Liver (tissue), 9 donors: ENCODE data around the gene BRD3OS. TPM values are rescaled to one million over a fixed set of nuclear protein-coding genes. Genes with fewer than 3 reads are reported as not detected.

Experiments used
- DNase-seq: peaks from one replicate; pipeline ENCODE4 v3.0.0-alpha.2; 2017; ENCODE audit warnings: low spot score
- H3K27ac ChIP-seq, 2 donors: one replicate each; pipeline ENCODE4 v1.7.0; 2013; ENCODE audit warnings: inconsistent platforms in 2 of 2, low read length in 2 of 2, control low read depth in 1 of 2, low read depth in 1 of 2, mild to moderate bottlenecking in 1 of 2
- H3K27me3 ChIP-seq, 4 donors: one replicate each; pipeline versions ENCODE4 v1.6.1 to v1.7.0; 2013; ENCODE audit warnings: low read length in 3 of 4, inconsistent platforms in 1 of 4, mild to moderate bottlenecking in 1 of 4, moderate library complexity in 1 of 4; ENCODE audit not compliant: control insufficient read depth in 4 of 4, insufficient read depth in 4 of 4
- H3K36me3 ChIP-seq, 4 donors: one replicate each; pipeline versions ENCODE4 v1.6.1 to v1.7.0; 2013; ENCODE audit warnings: low read length in 3 of 4, mild to moderate bottlenecking in 3 of 4, low read depth in 1 of 4, moderate library complexity in 1 of 4; ENCODE audit not compliant: control insufficient read depth in 4 of 4, insufficient read depth in 3 of 4
- H3K4me1 ChIP-seq, 4 donors: one replicate each; pipeline versions ENCODE4 v1.6.1 to v1.7.0; 2013; ENCODE audit warnings: low read length in 3 of 4, mild to moderate bottlenecking in 3 of 4, moderate library complexity in 1 of 4; ENCODE audit not compliant: control insufficient read depth in 4 of 4, insufficient read depth in 4 of 4
- H3K4me3 ChIP-seq, 3 donors: one replicate each; pipeline versions ENCODE4 v1.6.1 to v1.7.0; 2013; ENCODE audit warnings: low read length in 3 of 3, control low read depth in 1 of 3, low read depth in 1 of 3, mild to moderate bottlenecking in 1 of 3
- H3K9ac ChIP-seq, 2 donors: one replicate each; pipeline ENCODE4 v1.7.0; 2013; ENCODE audit warnings: low read length in 2 of 2, mild to moderate bottlenecking in 2 of 2, moderate library complexity in 2 of 2, control low read depth in 1 of 2, low read depth in 1 of 2
- H3K9me3 ChIP-seq, 4 donors: one replicate each; pipeline versions ENCODE4 v1.6.1 to v1.7.0; 2013; ENCODE audit warnings: low read length in 3 of 4; ENCODE audit not compliant: control insufficient read depth in 4 of 4
- EGR1 ChIP-seq, 2 donors: IDR thresholded peaks; 2 replicates each; pipeline ENCODE4 v1.6.1; 2016 to 2018; ENCODE audit warnings: antibody characterized with exemption in 2 of 2, low read depth in 2 of 2
- FOXA1 ChIP-seq: IDR thresholded peaks from 2 replicates; pipeline ENCODE4 v1.6.1; 2016; ENCODE audit warnings: antibody characterized with exemption
- FOXA2 ChIP-seq: IDR thresholded peaks from 2 replicates; pipeline ENCODE4 v1.6.1; 2016; ENCODE audit warnings: antibody characterized with exemption
- GABPA ChIP-seq, 2 donors: IDR thresholded peaks in 1 of 2; conservative IDR thresholded peaks in 1 of 2; 2 replicates each; pipeline ENCODE4 v1.6.1; 2016; ENCODE audit warnings: antibody characterized with exemption in 2 of 2, mild to moderate bottlenecking in 1 of 2, moderate library complexity in 1 of 2
- HNF4A ChIP-seq, 2 donors: conservative IDR thresholded peaks; 2 replicates each; pipeline ENCODE4 v1.6.1; 2016; ENCODE audit warnings: antibody characterized with exemption in 2 of 2, mild to moderate bottlenecking in 2 of 2
- HNF4G ChIP-seq: IDR thresholded peaks from 2 replicates; pipeline ENCODE4 v1.6.1; 2016; ENCODE audit warnings: antibody characterized with exemption
- JUND ChIP-seq, 2 donors: IDR thresholded peaks; 2 replicates each; pipeline ENCODE4 v1.6.1; 2016; ENCODE audit warnings: antibody characterized with exemption in 2 of 2
- NR2F2 ChIP-seq: IDR thresholded peaks from 2 replicates; pipeline ENCODE4 v1.6.1; 2016; ENCODE audit warnings: antibody characterized with exemption
- RAD21 ChIP-seq, 2 donors: IDR thresholded peaks; 2 replicates each; pipeline ENCODE4 v1.6.1; 2016; ENCODE audit warnings: antibody characterized with exemption in 2 of 2, mild to moderate bottlenecking in 2 of 2
- RXRA ChIP-seq, 2 donors: IDR thresholded peaks; 2 replicates each; pipeline ENCODE4 v1.6.1; 2017 to 2018; ENCODE audit warnings: antibody characterized with exemption in 2 of 2, mild to moderate bottlenecking in 1 of 2
- SP1 ChIP-seq: IDR thresholded peaks from 2 replicates; pipeline ENCODE4 v1.6.1; 2018; ENCODE audit warnings: antibody characterized with exemption, mild to moderate bottlenecking
- TAF1 ChIP-seq: conservative IDR thresholded peaks from 2 replicates; pipeline ENCODE4 v1.6.1; 2016; ENCODE audit warnings: antibody characterized with exemption, mild to moderate bottlenecking
- YY1 ChIP-seq: IDR thresholded peaks from 2 replicates; pipeline ENCODE4 v1.6.1; 2016; ENCODE audit warnings: antibody characterized with exemption, mild to moderate bottlenecking
- WGBS: extraction: QIAGEN DNeasy Blood & Tissue Kit; methylation state at CpG from one replicate; pipeline ENCODE4 v1.1.7; 2013; 5-methylcytosine and 5-hydroxymethylcytosine counted together
- polyA plus RNA-seq, 2 donors: library from polyadenylated mRNA; stranded (reverse) in 1 of 2; unstranded in 1 of 2; fragments of 200-250 nt in 1 of 2; fragments of >200 nt in 1 of 2; fragmentation: Nextera tagmentation in 1 of 2; extraction: Ambion mirVana in 1 of 2; gene quantifications; one replicate each; pipeline versions ENCODE4 v1.2.1 to v1.2.3, GENCODE V29; 2013 to 2015
- total RNA-seq, 2 donors: library from RNA; depleted of rRNA; stranded (reverse); fragments of >200 nt; gene quantifications; one replicate each; pipeline ENCODE4 v1.2.3, GENCODE V29; 2014
- TF ChIP-seq, protein P1 (sequence below): IDR thresholded peaks from 2 replicates; pipeline ENCODE4 v1.6.1; 2016; ENCODE audit warnings: antibody characterized with exemption
- TF ChIP-seq, protein P2 (sequence below): fragments of 150-350 bp; IDR thresholded peaks from 2 replicates; pipeline ENCODE4 v1.5.1; 2017; ENCODE audit warnings: improper control_type of control experiment, low read depth, low read length; ENCODE audit not compliant: missing input control
- TF ChIP-seq, protein P3 (sequence below): IDR thresholded peaks from 2 replicates; pipeline ENCODE4 v1.6.1; 2016; ENCODE audit warnings: antibody characterized with exemption, mild to moderate bottlenecking
- TF ChIP-seq, protein P4 (sequence below): IDR thresholded peaks from 2 replicates; pipeline ENCODE4 v1.6.1; 2016; ENCODE audit warnings: antibody characterized with exemption
- TF ChIP-seq, protein P5 (sequence below): IDR thresholded peaks from 2 replicates; pipeline ENCODE4 v1.6.1; 2016; ENCODE audit warnings: antibody characterized with exemption
- donor health status: healthy.
- donor health status: healthy.
- donor health status: healthy.
- donor health status: healthy.
- donor health status: healthy.

BRD3OS gene
- total and polyA plus RNA-seq, 4 donors = 2.1 to 5.1 (median 2.9) TPM

DNA sequence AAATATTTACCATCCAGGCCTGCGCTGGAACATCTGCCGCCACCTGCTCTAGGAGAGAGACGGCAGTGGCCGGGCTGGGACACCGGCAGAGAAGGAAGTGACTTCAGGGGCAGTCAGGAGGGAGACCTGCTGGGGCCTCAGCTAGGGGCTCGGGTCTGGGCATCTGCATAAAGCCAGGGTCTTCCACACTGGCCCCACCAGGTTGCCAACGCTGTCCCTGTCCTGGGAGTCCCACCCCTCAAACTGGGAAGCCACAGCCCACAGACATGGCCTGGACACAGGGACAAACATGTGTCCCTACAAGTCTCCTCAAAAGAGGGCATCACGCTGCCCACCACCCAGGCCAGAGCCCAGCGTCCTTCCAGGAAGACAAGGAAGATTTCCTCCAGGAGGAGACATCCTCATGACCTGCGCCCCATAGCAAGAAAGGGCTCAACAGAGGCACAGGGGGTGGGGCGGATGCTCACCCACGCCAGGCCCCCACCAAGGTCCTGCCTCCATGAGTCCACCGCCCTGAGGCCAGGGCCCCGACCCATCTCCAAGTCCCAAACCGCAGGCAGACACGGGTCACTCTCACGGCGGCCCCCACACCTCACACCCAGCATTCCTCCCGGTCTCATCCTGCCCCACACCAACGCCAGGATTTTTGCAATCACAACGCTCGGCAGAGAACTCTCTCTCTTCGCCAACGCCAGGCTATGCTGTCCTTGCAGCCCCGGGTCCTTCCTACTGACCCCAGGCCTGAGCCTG is 42.1 kb upstream of the BRD3OS start:
- Histone ChIP-seq H3K4me1 (peaks cover 17 to 48% (median 36%) of the 10 kb centered on the region in 4 donors), H3K4me3 (no peak overlapping the region), H3K9ac (no peak overlapping the region), H3K9me3 (no peaks in the 10 kb centered on the region), H3K36me3 (peaks cover 0 to 3% (median under 1%) of the 10 kb centered on the region in 4 donors), H3K27ac (no peak overlapping the region), H3K27me3 (no peaks in the 10 kb centered on the region)
- no peak for DNase-seq
- WGBS = 91% methylated on average over 25 of the region's 25 CpGs
- no peak for TF ChIP-seq GABPA (IDR thresholded peaks at IDR 0.05 in 1 of 2, conservative IDR thresholded peaks at IDR 0.05 in 1 of 2)
- TF ChIP-seq RXRA (IDR thresholded peaks at IDR 0.05) = no peak
- TF ChIP-seq, protein P1, sequence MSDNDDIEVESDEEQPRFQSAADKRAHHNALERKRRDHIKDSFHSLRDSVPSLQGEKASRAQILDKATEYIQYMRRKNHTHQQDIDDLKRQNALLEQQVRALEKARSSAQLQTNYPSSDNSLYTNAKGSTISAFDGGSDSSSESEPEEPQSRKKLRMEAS = no peak
- TF ChIP-seq HNF4A (conservative IDR thresholded peaks at IDR 0.05) = no peak
- TF ChIP-seq, protein P2, sequence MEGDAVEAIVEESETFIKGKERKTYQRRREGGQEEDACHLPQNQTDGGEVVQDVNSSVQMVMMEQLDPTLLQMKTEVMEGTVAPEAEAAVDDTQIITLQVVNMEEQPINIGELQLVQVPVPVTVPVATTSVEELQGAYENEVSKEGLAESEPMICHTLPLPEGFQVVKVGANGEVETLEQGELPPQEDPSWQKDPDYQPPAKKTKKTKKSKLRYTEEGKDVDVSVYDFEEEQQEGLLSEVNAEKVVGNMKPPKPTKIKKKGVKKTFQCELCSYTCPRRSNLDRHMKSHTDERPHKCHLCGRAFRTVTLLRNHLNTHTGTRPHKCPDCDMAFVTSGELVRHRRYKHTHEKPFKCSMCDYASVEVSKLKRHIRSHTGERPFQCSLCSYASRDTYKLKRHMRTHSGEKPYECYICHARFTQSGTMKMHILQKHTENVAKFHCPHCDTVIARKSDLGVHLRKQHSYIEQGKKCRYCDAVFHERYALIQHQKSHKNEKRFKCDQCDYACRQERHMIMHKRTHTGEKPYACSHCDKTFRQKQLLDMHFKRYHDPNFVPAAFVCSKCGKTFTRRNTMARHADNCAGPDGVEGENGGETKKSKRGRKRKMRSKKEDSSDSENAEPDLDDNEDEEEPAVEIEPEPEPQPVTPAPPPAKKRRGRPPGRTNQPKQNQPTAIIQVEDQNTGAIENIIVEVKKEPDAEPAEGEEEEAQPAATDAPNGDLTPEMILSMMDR = no peak
- TF ChIP-seq HNF4G = no peak
- no peak for TF ChIP-seq FOXA1
- no peak for TF ChIP-seq JUND (IDR thresholded peaks at IDR 0.05)

GRCh38 chr9:133986061-133986460 is 39.2 kb upstream of the BRD3OS start:
- no peak for DNase-seq
- 86% methylated on average over 6 of the region's 6 CpGs for WGBS

More at GRCh38 chr9:133986061-133986460, 39.2 kb upstream of the BRD3OS start:
- H3K4me3 ChIP-seq = no peak overlapping the region
- H3K9me3 ChIP-seq = no peaks in the 10 kb centered on the region
- H3K27me3 ChIP-seq = no peaks in the 10 kb centered on the region
- H3K9ac ChIP-seq = no peak overlapping the region
- peaks cover 0 to 3% (median under 1%) of the 10 kb centered on the region in 4 donors for H3K36me3 ChIP-seq
- no peak for TF ChIP-seq RXRA (IDR thresholded peaks at IDR 0.05)
- TF ChIP-seq HNF4G = no peak
- TF ChIP-seq, protein P2 = no peak
- TF ChIP-seq, protein P3, sequence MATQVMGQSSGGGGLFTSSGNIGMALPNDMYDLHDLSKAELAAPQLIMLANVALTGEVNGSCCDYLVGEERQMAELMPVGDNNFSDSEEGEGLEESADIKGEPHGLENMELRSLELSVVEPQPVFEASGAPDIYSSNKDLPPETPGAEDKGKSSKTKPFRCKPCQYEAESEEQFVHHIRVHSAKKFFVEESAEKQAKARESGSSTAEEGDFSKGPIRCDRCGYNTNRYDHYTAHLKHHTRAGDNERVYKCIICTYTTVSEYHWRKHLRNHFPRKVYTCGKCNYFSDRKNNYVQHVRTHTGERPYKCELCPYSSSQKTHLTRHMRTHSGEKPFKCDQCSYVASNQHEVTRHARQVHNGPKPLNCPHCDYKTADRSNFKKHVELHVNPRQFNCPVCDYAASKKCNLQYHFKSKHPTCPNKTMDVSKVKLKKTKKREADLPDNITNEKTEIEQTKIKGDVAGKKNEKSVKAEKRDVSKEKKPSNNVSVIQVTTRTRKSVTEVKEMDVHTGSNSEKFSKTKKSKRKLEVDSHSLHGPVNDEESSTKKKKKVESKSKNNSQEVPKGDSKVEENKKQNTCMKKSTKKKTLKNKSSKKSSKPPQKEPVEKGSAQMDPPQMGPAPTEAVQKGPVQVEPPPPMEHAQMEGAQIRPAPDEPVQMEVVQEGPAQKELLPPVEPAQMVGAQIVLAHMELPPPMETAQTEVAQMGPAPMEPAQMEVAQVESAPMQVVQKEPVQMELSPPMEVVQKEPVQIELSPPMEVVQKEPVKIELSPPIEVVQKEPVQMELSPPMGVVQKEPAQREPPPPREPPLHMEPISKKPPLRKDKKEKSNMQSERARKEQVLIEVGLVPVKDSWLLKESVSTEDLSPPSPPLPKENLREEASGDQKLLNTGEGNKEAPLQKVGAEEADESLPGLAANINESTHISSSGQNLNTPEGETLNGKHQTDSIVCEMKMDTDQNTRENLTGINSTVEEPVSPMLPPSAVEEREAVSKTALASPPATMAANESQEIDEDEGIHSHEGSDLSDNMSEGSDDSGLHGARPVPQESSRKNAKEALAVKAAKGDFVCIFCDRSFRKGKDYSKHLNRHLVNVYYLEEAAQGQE = no peak
- TF ChIP-seq, protein P4, sequence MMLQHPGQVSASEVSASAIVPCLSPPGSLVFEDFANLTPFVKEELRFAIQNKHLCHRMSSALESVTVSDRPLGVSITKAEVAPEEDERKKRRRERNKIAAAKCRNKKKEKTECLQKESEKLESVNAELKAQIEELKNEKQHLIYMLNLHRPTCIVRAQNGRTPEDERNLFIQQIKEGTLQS = no peak
- TF ChIP-seq GABPA (IDR thresholded peaks at IDR 0.05 in 1 of 2, conservative IDR thresholded peaks at IDR 0.05 in 1 of 2) = no peak
- TF ChIP-seq FOXA2 = no peak
- TF ChIP-seq HNF4A (conservative IDR thresholded peaks at IDR 0.05) = no peak
- TF ChIP-seq JUND (IDR thresholded peaks at IDR 0.05) = no peak
- TF ChIP-seq, protein P1 = no peak
- TF ChIP-seq, protein P5, sequence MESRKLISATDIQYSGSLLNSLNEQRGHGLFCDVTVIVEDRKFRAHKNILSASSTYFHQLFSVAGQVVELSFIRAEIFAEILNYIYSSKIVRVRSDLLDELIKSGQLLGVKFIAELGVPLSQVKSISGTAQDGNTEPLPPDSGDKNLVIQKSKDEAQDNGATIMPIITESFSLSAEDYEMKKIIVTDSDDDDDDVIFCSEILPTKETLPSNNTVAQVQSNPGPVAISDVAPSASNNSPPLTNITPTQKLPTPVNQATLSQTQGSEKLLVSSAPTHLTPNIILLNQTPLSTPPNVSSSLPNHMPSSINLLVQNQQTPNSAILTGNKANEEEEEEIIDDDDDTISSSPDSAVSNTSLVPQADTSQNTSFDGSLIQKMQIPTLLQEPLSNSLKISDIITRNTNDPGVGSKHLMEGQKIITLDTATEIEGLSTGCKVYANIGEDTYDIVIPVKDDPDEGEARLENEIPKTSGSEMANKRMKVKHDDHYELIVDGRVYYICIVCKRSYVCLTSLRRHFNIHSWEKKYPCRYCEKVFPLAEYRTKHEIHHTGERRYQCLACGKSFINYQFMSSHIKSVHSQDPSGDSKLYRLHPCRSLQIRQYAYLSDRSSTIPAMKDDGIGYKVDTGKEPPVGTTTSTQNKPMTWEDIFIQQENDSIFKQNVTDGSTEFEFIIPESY = no peak
- TF ChIP-seq FOXA1 = no peak
- TF ChIP-seq YY1 = no peak
- TF ChIP-seq NR2F2 = no peak
- TF ChIP-seq SP1 = no peak
- no peak for TF ChIP-seq RAD21 (IDR thresholded peaks at IDR 0.05)
- TF ChIP-seq TAF1 = no peak
- no peak for TF ChIP-seq EGR1 (IDR thresholded peaks at IDR 0.05; ENCODE audit: low read depth in 2 of 2)
- H3K27ac ChIP-seq = no peak overlapping the region
- peaks cover 10 to 35% (median 19%) of the 10 kb centered on the region in 4 donors for H3K4me1 ChIP-seq
